ENCODE results near the gene SLC44A1.

The SLC44A1 gene

GRCh38 chr9:105244003-105244733 lies at the start of gene SLC44A1:
Gene SLC44A1 (plus strand): TSS chr9:105244651. CDS start chr9:105244869, 218 bp downstream.
- Histone ChIP-seq H3K9me3 (no peaks in the 10 kb centered on the region), H3K4me1 (peaks cover 61% of the 10 kb centered on the region), H4K20me1 (peaks cover 23% of the 10 kb centered on the region), H3K27me3 (no peaks in the 10 kb centered on the region), H3K27ac (peak within 1 kb of the TSS; percentile 84), H3K4me2 (peak within 1 kb of the TSS; percentile 87), H3K9ac (peak within 1 kb of the TSS; percentile 84), H3K4me3 (peak within 1 kb of the TSS; percentile 92), H3K36me3 (no peaks in the 10 kb centered on the region)
- TF ChIP-seq Cebpa-rat (IDR thresholded peaks at IDR 0.05) = no peak

GRCh38 chr9:105195259-105195658 lies 49.2 kb upstream of the SLC44A1 start:
- Histone ChIP-seq H3K9ac (no peak overlapping the region), H3K36me3 (no peaks in the 10 kb centered on the region), H3K4me3 (no peak overlapping the region), H3K27ac (no peak overlapping the region), H3K4me2 (no peak overlapping the region), H3K9me3 (no peaks in the 10 kb centered on the region; the same call in 1 of the 2 replicates), H4K20me1 (no peaks in the 10 kb centered on the region), H3K27me3 (no peaks in the 10 kb centered on the region), H3K4me1 (no peaks in the 10 kb centered on the region)
- TF ChIP-seq Cebpa-rat (IDR thresholded peaks at IDR 0.05) = no peak

DNA sequence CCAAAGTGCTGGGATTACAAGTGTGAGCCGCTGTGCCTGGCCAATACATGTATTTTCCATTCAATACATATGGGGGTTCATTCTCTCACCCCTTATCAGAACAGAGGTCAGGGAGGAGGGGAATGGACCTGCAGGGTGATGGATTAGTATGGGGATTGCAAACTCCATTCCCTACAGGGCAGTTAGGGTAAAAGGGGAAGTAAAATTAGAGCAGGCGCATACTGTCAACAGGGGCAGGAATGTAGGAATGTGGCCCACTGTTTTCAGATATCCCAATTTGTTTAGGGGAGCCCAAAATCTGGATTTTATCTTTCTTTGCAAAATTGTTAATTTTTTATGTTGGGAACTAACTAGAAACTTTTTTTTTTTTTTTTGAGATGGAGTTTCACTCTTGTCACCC lies 46.4 kb upstream of the SLC44A1 start:
- Histone ChIP-seq H3K4me1 (no peaks in the 10 kb centered on the region), H4K20me1 (no peaks in the 10 kb centered on the region), H3K9me3 (no peaks in the 10 kb centered on the region), H3K27me3 (no peaks in the 10 kb centered on the region), H3K36me3 (no peaks in the 10 kb centered on the region), H3K9ac (no peak overlapping the region), H3K4me2 (no peak overlapping the region), H3K27ac (no peak overlapping the region), H3K4me3 (no peak overlapping the region)
- TF ChIP-seq Cebpa-rat (IDR thresholded peaks at IDR 0.05) = no peak

DNA sequence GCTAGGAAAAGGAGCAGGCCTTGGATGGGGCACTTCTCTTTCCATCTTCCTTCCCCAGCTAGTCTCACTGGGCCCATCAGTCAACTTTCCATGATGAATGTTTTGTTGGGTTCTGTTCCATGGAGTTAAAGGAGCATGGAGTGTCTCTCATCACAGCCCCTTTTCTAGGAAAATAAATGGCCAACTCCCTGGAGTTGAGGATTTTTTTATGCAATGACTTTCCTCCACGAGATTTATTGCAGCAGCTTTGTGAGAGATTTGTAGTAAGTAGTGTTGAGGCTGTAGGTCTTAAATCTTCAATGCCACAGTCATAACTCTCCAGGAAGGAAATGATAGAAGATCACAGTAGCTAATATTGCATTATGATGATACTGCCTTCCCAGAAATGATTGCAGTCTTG lies 45.6 kb upstream of the SLC44A1 start:
- Histone ChIP-seq H4K20me1 (no peaks in the 10 kb centered on the region), H3K27ac (no peak overlapping the region), H3K9ac (no peak overlapping the region), H3K9me3 (no peaks in the 10 kb centered on the region), H3K27me3 (no peaks in the 10 kb centered on the region), H3K4me2 (no peak overlapping the region), H3K4me1 (no peaks in the 10 kb centered on the region), H3K36me3 (no peaks in the 10 kb centered on the region), H3K4me3 (no peak overlapping the region)
- no peak for TF ChIP-seq Cebpa-rat (IDR thresholded peaks at IDR 0.05)

DNA sequence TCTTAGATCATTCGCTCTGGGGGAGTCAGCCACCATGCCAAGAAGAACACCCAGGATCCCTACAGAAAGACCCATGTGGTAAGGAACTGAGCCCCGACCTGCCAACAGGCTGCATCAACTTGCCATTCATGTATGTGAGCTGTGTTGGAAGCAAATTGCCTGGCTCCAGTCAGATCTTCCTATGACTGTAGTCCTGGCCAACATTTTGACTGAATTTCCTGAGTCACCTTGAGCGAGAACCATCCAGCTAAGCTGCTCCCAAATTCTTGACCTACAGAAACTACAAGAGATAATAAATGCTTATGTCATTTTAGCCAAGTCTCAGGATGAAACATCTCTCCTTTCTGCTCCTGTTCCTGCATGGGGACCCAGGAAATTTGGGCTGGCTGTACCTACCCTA lies 40.0 kb upstream of the SLC44A1 start:
- no peaks in the 10 kb centered on the region for H3K9me3 ChIP-seq
- no peak for TF ChIP-seq Cebpa-rat (IDR thresholded peaks at IDR 0.05)

GRCh38 chr9:105205787-105206495 lies 38.5 kb upstream of the SLC44A1 start:
- H3K27ac ChIP-seq = no peak overlapping the region
- no peak overlapping the region for H3K4me3 ChIP-seq
- no peaks in the 10 kb centered on the region for H4K20me1 ChIP-seq
- H3K9me3 ChIP-seq = no peaks in the 10 kb centered on the region
- H3K9ac ChIP-seq = no peak overlapping the region
- H3K27me3 ChIP-seq = no peaks in the 10 kb centered on the region
- no peak overlapping the region for H3K4me2 ChIP-seq
- no peak for TF ChIP-seq Cebpa-rat (IDR thresholded peaks at IDR 0.05)
- H3K4me1 ChIP-seq = no peaks in the 10 kb centered on the region
- no peaks in the 10 kb centered on the region for H3K36me3 ChIP-seq

More for the DNA sequence above, 40.0 kb upstream of the SLC44A1 start:
- H3K4me2 ChIP-seq = no peak overlapping the region
- no peak overlapping the region for H3K27ac ChIP-seq
- H3K36me3 ChIP-seq = no peaks in the 10 kb centered on the region
- no peaks in the 10 kb centered on the region for H4K20me1 ChIP-seq
- H3K27me3 ChIP-seq = no peaks in the 10 kb centered on the region
- H3K9ac ChIP-seq = no peak overlapping the region
- no peaks in the 10 kb centered on the region for H3K4me1 ChIP-seq
- H3K4me3 ChIP-seq = no peak overlapping the region

DNA sequence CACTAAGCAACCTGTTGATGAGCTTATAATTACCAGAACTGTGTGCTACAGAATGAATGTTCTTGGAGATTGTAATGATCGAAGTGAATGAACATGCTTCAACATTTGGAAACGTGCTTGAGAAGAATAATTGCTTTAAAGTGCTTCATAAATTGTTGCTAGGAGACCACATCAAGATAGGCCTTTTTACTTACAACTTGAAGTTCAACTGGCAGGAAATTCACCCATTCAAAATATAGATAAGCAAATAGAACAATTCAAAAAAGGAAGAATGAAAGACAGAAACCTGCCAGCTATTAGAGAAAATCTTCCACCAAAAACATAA lies 38.0 kb upstream of the SLC44A1 start:
- Histone ChIP-seq H3K27me3 (no peaks in the 10 kb centered on the region), H3K36me3 (no peaks in the 10 kb centered on the region), H3K9ac (no peak overlapping the region), H4K20me1 (no peaks in the 10 kb centered on the region), H3K9me3 (no peaks in the 10 kb centered on the region), H3K4me2 (no peak overlapping the region), H3K4me3 (no peak overlapping the region), H3K27ac (no peak overlapping the region), H3K4me1 (no peaks in the 10 kb centered on the region)
- TF ChIP-seq Cebpa-rat (IDR thresholded peaks at IDR 0.05) = no peak

- Histone ChIP-seq H3K4me1 (no peaks in the 10 kb centered on the region), H3K4me2 (no peak overlapping the region), H3K27ac (no peak overlapping the region)
Observed at GRCh38 chr9:105206821-105207699, 37.4 kb upstream of the SLC44A1 start.

GRCh38 chr9:105216440-105217178 lies 27.8 kb upstream of the SLC44A1 start:
- no peak for TF ChIP-seq Cebpa-rat (IDR thresholded peaks at IDR 0.05)
- Histone ChIP-seq H3K36me3 (no peaks in the 10 kb centered on the region), H3K4me1 (no peaks in the 10 kb centered on the region), H3K9me3 (no peaks in the 10 kb centered on the region), H3K4me3 (no peak overlapping the region), H3K4me2 (no peak overlapping the region), H3K9ac (no peak overlapping the region), H4K20me1 (no peaks in the 10 kb centered on the region), H3K27ac (no peak overlapping the region), H3K27me3 (no peaks in the 10 kb centered on the region)

More at GRCh38 chr9:105206821-105207699, 37.4 kb upstream of the SLC44A1 start:
- Histone ChIP-seq H3K9me3 (no peaks in the 10 kb centered on the region), H3K36me3 (no peaks in the 10 kb centered on the region), H3K4me3 (no peak overlapping the region), H3K27me3 (no peaks in the 10 kb centered on the region), H3K9ac (no peak overlapping the region), H4K20me1 (no peaks in the 10 kb centered on the region)
- TF ChIP-seq Cebpa-rat (IDR thresholded peaks at IDR 0.05) = no peak
